Ovary (tissue), 3 donors: ENCODE measurements around the gene PEX7.

Experiments
- EP300 ChIP-seq: sonication (generic); formaldehyde crosslinking; IDR thresholded peaks from one replicate; pipeline ENCODE4 v1.6.1; 2017; ENCODE audit warnings: antibody characterized with exemption
- POLR2A ChIP-seq: fragments of 450-650 bp; IDR thresholded peaks from one replicate; pipeline ENCODE4 v1.6.1; 2017; ENCODE audit warnings: antibody characterized with exemption, mild to moderate bottlenecking, moderate library complexity
- TF ChIP-seq, protein P1 (sequence below), 3 donors: fragments of 450-650 bp in 2 of 3; fragments of 200-600 bp in 1 of 3; IDR thresholded peaks; one replicate each; pipeline versions ENCODE4 v1.5.1 to v1.8.0; 2016 to 2022; ENCODE audit warnings: antibody characterized with exemption in 3 of 3, mild to moderate bottlenecking in 1 of 3
- donor health status: DM: no; HTN: no; CAD: no.

GRCh38 chr6:136947037-136947436 lies 124.6 kb downstream of the PEX7 start:
- TF ChIP-seq, protein P1, sequence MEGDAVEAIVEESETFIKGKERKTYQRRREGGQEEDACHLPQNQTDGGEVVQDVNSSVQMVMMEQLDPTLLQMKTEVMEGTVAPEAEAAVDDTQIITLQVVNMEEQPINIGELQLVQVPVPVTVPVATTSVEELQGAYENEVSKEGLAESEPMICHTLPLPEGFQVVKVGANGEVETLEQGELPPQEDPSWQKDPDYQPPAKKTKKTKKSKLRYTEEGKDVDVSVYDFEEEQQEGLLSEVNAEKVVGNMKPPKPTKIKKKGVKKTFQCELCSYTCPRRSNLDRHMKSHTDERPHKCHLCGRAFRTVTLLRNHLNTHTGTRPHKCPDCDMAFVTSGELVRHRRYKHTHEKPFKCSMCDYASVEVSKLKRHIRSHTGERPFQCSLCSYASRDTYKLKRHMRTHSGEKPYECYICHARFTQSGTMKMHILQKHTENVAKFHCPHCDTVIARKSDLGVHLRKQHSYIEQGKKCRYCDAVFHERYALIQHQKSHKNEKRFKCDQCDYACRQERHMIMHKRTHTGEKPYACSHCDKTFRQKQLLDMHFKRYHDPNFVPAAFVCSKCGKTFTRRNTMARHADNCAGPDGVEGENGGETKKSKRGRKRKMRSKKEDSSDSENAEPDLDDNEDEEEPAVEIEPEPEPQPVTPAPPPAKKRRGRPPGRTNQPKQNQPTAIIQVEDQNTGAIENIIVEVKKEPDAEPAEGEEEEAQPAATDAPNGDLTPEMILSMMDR (IDR thresholded peaks at IDR 0.05): no peak
- TF ChIP-seq POLR2A (no peak), EP300 (no peak)
